ENCODE data around the gene ZBTB20. TPM values are rescaled to one million over a fixed set of nuclear protein-coding genes. Genes with fewer than 3 reads are reported as not detected.

ZBTB20 gene
- total RNA-seq, 1 donor from 2014 or later, result 30.4 TPM

- H3K27me3 Mint-ChIP-seq (ENCODE audit: low read depth), result no peaks in the 10 kb centered on the region
- no peaks in the 10 kb centered on the region for H3K9me3 Mint-ChIP-seq
- H3K27ac Mint-ChIP-seq, result no peak overlapping the region
- TF ChIP-seq, protein P1, sequence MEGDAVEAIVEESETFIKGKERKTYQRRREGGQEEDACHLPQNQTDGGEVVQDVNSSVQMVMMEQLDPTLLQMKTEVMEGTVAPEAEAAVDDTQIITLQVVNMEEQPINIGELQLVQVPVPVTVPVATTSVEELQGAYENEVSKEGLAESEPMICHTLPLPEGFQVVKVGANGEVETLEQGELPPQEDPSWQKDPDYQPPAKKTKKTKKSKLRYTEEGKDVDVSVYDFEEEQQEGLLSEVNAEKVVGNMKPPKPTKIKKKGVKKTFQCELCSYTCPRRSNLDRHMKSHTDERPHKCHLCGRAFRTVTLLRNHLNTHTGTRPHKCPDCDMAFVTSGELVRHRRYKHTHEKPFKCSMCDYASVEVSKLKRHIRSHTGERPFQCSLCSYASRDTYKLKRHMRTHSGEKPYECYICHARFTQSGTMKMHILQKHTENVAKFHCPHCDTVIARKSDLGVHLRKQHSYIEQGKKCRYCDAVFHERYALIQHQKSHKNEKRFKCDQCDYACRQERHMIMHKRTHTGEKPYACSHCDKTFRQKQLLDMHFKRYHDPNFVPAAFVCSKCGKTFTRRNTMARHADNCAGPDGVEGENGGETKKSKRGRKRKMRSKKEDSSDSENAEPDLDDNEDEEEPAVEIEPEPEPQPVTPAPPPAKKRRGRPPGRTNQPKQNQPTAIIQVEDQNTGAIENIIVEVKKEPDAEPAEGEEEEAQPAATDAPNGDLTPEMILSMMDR (IDR thresholded peaks at IDR 0.05; ENCODE audit: unreplicated experiment), result no peak
- peaks cover 3% of the 10 kb centered on the region for H3K4me1 Mint-ChIP-seq
- no peak overlapping the region for H3K4me3 Mint-ChIP-seq
- no peak for DNase-seq (ENCODE audit: low spot score in 2 of 2, unreplicated experiment in 2 of 2)
- no peaks in the 10 kb centered on the region for H3K36me3 Mint-ChIP-seq
These were observed 651.1 kb downstream of the ZBTB20 start for GRCh38 chr3:114496021-114496434.

DNA sequence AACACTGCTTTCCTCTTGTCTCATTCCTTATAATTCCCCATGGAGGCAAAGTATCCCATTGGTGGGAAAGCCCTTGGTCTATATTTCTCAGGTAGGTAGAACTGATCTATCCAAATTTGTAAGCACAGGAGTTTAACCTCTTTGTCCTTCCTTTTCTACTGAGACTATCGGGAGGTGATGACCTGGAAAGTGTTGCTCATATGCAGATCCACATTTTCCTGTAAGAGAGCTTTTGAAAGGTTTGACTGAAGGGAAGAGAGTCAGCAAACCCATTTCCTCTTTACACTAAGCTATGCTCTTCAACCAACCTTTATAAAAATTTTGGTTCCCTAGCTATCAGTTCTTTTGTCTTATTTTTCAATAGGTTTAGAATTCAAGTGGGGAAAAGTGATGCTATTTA lies 652.6 kb downstream of the ZBTB20 start:
- TF ChIP-seq, protein P1 (IDR thresholded peaks at IDR 0.05; ENCODE audit: unreplicated experiment), result no peak
- H3K4me3 Mint-ChIP-seq, result no peak overlapping the region
- DNase-seq (ENCODE audit: low spot score in 2 of 2, unreplicated experiment in 2 of 2), result no peak
- H3K9me3 Mint-ChIP-seq, result no peaks in the 10 kb centered on the region
- H3K27ac Mint-ChIP-seq, result no peak overlapping the region
- H3K36me3 Mint-ChIP-seq, result no peaks in the 10 kb centered on the region
- H3K4me1 Mint-ChIP-seq, result peaks cover 3% of the 10 kb centered on the region
- no peaks in the 10 kb centered on the region for H3K27me3 Mint-ChIP-seq (ENCODE audit: low read depth)

DNA sequence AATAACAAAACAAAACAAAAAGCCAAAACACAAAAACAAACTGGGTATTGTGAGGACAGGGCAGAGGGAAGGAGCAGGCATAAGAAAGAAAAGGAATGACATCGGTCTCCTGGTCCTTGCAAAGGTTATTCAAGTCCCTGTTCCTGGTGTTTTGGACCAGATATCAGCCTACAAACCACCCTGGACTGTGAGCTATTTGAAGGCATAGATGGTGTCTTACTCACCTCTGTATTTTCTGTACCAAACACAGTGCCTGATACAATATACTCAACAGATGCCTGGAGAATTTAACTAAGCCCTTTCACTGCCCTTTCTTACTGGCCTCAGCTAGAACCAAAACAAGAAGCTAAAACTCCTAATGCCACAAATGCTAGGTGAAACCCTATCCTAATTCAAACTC lies 656.3 kb downstream of the ZBTB20 start:
- no peaks in the 10 kb centered on the region for H3K4me1 Mint-ChIP-seq
- no peak for DNase-seq (ENCODE audit: low spot score in 2 of 2, unreplicated experiment in 2 of 2)
- TF ChIP-seq, protein P1 (IDR thresholded peaks at IDR 0.05; ENCODE audit: unreplicated experiment), result no peak
- H3K4me3 Mint-ChIP-seq, result no peak overlapping the region
- H3K9me3 Mint-ChIP-seq, result no peaks in the 10 kb centered on the region
- no peaks in the 10 kb centered on the region for H3K27me3 Mint-ChIP-seq (ENCODE audit: low read depth)
- no peaks in the 10 kb centered on the region for H3K36me3 Mint-ChIP-seq
- no peak overlapping the region for H3K27ac Mint-ChIP-seq

GRCh38 chr3:114487502-114487901 lies 659.6 kb downstream of the ZBTB20 start:
- Mint-ChIP-seq H3K36me3 (no peaks in the 10 kb centered on the region), H3K9me3 (no peaks in the 10 kb centered on the region)

DNA sequence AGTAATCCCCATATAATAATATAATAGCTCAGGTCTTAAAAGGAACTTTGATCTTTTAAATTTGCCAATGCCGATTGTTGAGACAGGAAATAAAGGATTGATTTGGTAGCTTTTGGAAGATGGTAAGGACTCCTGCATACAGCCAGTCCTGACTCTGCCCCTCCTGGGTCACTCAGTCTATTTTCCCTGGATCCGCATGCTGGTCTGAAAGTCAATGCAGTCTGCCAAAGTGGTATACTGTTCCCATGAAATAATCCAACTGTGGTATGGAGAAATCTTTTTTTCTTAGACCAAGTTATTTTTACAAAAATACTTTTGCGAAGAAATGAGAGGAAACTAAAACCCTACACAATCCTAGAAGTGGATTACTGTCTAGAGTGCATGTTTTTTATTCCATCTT lies 662.2 kb downstream of the ZBTB20 start:
- Mint-ChIP-seq H3K4me1 (no peaks in the 10 kb centered on the region), H3K27me3 (ENCODE audit: low read depth) (no peaks in the 10 kb centered on the region), H3K4me3 (no peak overlapping the region), H3K27ac (no peak overlapping the region), H3K36me3 (no peaks in the 10 kb centered on the region), H3K9me3 (no peaks in the 10 kb centered on the region)
- no peak for DNase-seq (ENCODE audit: low spot score in 2 of 2, unreplicated experiment in 2 of 2)
- TF ChIP-seq, protein P1 (IDR thresholded peaks at IDR 0.05; ENCODE audit: unreplicated experiment), result no peak

More at GRCh38 chr3:114487502-114487901, 659.6 kb downstream of the ZBTB20 start:
- Mint-ChIP-seq H3K27ac (no peak overlapping the region), H3K4me1 (no peaks in the 10 kb centered on the region), H3K4me3 (no peak overlapping the region), H3K27me3 (ENCODE audit: low read depth) (no peaks in the 10 kb centered on the region)
- no peak for DNase-seq (ENCODE audit: low spot score in 2 of 2, unreplicated experiment in 2 of 2)
- TF ChIP-seq, protein P1 (IDR thresholded peaks at IDR 0.05; ENCODE audit: unreplicated experiment), result no peak

- Mint-ChIP-seq H3K4me3 (no peak overlapping the region), H3K27me3 (ENCODE audit: low read depth) (no peaks in the 10 kb centered on the region), H3K36me3 (no peaks in the 10 kb centered on the region), H3K4me1 (no peaks in the 10 kb centered on the region), H3K9me3 (no peaks in the 10 kb centered on the region), H3K27ac (no peak overlapping the region)
- TF ChIP-seq, protein P1 (IDR thresholded peaks at IDR 0.05; ENCODE audit: unreplicated experiment), result no peak
- DNase-seq (ENCODE audit: low spot score in 2 of 2, unreplicated experiment in 2 of 2), result no peak
These were observed 666.0 kb downstream of the ZBTB20 start for GRCh38 chr3:114481113-114481512.

Measured in mesothelial cell of epicardium (in vitro differentiated cells).